ENCODE measurements around the gene RTN4RL1.

RTN4RL1 gene

DNA sequence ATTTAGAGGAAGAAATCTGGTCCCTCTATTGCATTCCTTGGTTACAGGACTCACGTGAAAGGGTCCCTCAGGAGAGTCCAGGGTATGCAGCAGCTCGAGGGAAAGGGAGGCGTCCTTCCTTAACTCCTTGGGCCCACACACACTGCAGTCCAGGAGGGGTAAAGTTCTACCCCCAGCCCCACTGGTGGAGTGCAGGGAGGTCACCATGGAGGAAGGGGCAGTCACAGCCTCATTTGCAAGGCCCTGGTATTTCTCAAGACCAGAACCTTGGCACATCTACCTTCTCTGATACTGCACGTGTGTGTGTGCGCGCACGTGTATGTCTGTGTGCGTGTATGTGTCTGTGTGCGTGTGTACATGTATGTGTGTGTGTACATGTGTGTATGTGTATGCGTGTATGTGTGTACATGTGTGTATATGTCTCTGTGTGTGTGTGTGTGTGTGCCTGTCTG, 40.8 kb upstream of the RTN4RL1 start:
- Histone ChIP-seq H3K9ac (ENCODE audit: low read length) (no peak overlapping the region), H3K4me2 (ENCODE audit: low read length) (no peak overlapping the region), H3F3A (ENCODE audit: insufficient read depth, low read length) (no peaks in the 10 kb centered on the region), H3K27ac (ENCODE audit: low read depth, low read length, poor library complexity, severe bottlenecking) (no peak overlapping the region), H3K79me2 (ENCODE audit: insufficient read depth, low read length) (no peaks in the 10 kb centered on the region), H3K4me1 (ENCODE audit: insufficient read depth, low read length, severe bottlenecking) (peaks cover 34% of the 10 kb centered on the region), H4K20me1 (ENCODE audit: insufficient read depth, low read length) (no peaks in the 10 kb centered on the region), H3K4me3 (ENCODE audit: low read depth, low read length, poor library complexity, severe bottlenecking) (no peak overlapping the region), H3K27me3 (ENCODE audit: insufficient read depth, low read length) (no peaks in the 10 kb centered on the region), H3K9me2 (ENCODE audit: low read depth, low read length) (no peaks in the 10 kb centered on the region), H3K9me3 (ENCODE audit: low read length) (no peaks in the 10 kb centered on the region), H3K36me3 (ENCODE audit: insufficient read depth, low read length) (peaks cover 21% of the 10 kb centered on the region; the same call in 1 of the 2 replicates), H2AFZ (ENCODE audit: low read length) (no peak overlapping the region)
- no peak for TF ChIP-seq EZH2 (IDR thresholded peaks at IDR 0.05; ENCODE audit: borderline replicate concordance, low read length)
- TF ChIP-seq, protein P1, sequence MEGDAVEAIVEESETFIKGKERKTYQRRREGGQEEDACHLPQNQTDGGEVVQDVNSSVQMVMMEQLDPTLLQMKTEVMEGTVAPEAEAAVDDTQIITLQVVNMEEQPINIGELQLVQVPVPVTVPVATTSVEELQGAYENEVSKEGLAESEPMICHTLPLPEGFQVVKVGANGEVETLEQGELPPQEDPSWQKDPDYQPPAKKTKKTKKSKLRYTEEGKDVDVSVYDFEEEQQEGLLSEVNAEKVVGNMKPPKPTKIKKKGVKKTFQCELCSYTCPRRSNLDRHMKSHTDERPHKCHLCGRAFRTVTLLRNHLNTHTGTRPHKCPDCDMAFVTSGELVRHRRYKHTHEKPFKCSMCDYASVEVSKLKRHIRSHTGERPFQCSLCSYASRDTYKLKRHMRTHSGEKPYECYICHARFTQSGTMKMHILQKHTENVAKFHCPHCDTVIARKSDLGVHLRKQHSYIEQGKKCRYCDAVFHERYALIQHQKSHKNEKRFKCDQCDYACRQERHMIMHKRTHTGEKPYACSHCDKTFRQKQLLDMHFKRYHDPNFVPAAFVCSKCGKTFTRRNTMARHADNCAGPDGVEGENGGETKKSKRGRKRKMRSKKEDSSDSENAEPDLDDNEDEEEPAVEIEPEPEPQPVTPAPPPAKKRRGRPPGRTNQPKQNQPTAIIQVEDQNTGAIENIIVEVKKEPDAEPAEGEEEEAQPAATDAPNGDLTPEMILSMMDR (IDR thresholded peaks at IDR 0.05; ENCODE audit: low read length): no peak

GRCh38 chr17:2064980-2065785, 40.0 kb upstream of the RTN4RL1 start:
- Histone ChIP-seq H4K20me1 (ENCODE audit: insufficient read depth, low read length) (no peaks in the 10 kb centered on the region), H3K9me3 (ENCODE audit: low read length) (no peaks in the 10 kb centered on the region), H3K4me2 (ENCODE audit: low read length) (peak overlapping the region; percentile 21; the same call in 1 of the 2 replicates), H3K79me2 (ENCODE audit: insufficient read depth, low read length) (no peaks in the 10 kb centered on the region), H3K9ac (ENCODE audit: low read length) (peak overlapping the region; percentile 10; the same call in 1 of the 2 replicates), H3K9me2 (ENCODE audit: low read depth, low read length) (no peaks in the 10 kb centered on the region), H3K27me3 (ENCODE audit: insufficient read depth, low read length) (no peaks in the 10 kb centered on the region), H3K4me1 (ENCODE audit: insufficient read depth, low read length, severe bottlenecking) (peaks cover 28% of the 10 kb centered on the region), H2AFZ (ENCODE audit: low read length) (no peak overlapping the region), H3K36me3 (ENCODE audit: insufficient read depth, low read length) (peaks cover 21% of the 10 kb centered on the region; the same call in 1 of the 2 replicates), H3K27ac (ENCODE audit: low read depth, low read length, poor library complexity, severe bottlenecking) (peak overlapping the region; percentile 72), H3K4me3 (ENCODE audit: low read depth, low read length, poor library complexity, severe bottlenecking) (no peak overlapping the region), H3F3A (ENCODE audit: insufficient read depth, low read length) (no peaks in the 10 kb centered on the region)
- TF ChIP-seq, protein P1 (IDR thresholded peaks at IDR 0.05; ENCODE audit: low read length): peak; percentile 69
- TF ChIP-seq EZH2 (IDR thresholded peaks at IDR 0.05; ENCODE audit: borderline replicate concordance, low read length): no peak

DNA sequence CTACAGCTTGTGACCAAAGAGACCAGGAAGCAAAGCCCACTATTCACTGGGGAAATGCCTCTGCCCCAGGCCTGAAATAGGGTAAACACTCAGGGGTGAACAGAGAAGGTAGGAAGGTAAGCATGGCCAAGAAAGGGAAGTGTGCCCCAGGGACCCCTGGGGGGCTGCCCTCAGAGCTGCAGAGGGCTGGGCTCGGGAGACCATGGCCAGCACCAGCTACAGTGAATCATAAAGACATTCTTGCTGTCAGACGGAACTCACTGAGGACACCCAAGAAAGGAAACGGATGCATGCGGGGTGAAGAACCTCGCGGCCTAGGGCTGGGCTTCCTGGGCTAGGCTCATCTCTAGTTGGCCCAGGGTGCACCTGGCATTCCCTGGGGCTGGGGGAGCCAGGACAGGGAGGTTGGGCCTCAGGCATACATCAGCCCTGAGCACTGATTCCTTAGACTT, 39.4 kb upstream of the RTN4RL1 start:
- no peaks in the 10 kb centered on the region for H3K9me2 ChIP-seq (ENCODE audit: low read depth, low read length)
- H3K36me3 ChIP-seq (ENCODE audit: insufficient read depth, low read length): peaks cover 21% of the 10 kb centered on the region; the same call in 1 of the 2 replicates
- H3K9me3 ChIP-seq (ENCODE audit: low read length): no peaks in the 10 kb centered on the region
- peak overlapping the region; percentile 10; the same call in 1 of the 2 replicates for H3K9ac ChIP-seq (ENCODE audit: low read length)
- H3K4me3 ChIP-seq (ENCODE audit: low read depth, low read length, poor library complexity, severe bottlenecking): no peak overlapping the region
- H3K79me2 ChIP-seq (ENCODE audit: insufficient read depth, low read length): no peaks in the 10 kb centered on the region
- no peaks in the 10 kb centered on the region for H3K27me3 ChIP-seq (ENCODE audit: insufficient read depth, low read length)
- H2AFZ ChIP-seq (ENCODE audit: low read length): no peak overlapping the region
- TF ChIP-seq EZH2 (IDR thresholded peaks at IDR 0.05; ENCODE audit: borderline replicate concordance, low read length): no peak
- TF ChIP-seq, protein P1 (IDR thresholded peaks at IDR 0.05; ENCODE audit: low read length): no peak
- H3K4me2 ChIP-seq (ENCODE audit: low read length): peak overlapping the region; percentile 21; the same call in 1 of the 2 replicates
- H4K20me1 ChIP-seq (ENCODE audit: insufficient read depth, low read length): no peaks in the 10 kb centered on the region
- H3K27ac ChIP-seq (ENCODE audit: low read depth, low read length, poor library complexity, severe bottlenecking): peak overlapping the region; percentile 72
- H3F3A ChIP-seq (ENCODE audit: insufficient read depth, low read length): no peaks in the 10 kb centered on the region
- peaks cover 30% of the 10 kb centered on the region for H3K4me1 ChIP-seq (ENCODE audit: insufficient read depth, low read length, severe bottlenecking)

Data from OCI-LY1 (cell line).